Measurements from ENCODE around the gene MATN3.

The MATN3 gene

GRCh38 chr2:20035955-20036666, 23.6 kb upstream of the MATN3 start:
- TF ChIP-seq, protein P1, sequence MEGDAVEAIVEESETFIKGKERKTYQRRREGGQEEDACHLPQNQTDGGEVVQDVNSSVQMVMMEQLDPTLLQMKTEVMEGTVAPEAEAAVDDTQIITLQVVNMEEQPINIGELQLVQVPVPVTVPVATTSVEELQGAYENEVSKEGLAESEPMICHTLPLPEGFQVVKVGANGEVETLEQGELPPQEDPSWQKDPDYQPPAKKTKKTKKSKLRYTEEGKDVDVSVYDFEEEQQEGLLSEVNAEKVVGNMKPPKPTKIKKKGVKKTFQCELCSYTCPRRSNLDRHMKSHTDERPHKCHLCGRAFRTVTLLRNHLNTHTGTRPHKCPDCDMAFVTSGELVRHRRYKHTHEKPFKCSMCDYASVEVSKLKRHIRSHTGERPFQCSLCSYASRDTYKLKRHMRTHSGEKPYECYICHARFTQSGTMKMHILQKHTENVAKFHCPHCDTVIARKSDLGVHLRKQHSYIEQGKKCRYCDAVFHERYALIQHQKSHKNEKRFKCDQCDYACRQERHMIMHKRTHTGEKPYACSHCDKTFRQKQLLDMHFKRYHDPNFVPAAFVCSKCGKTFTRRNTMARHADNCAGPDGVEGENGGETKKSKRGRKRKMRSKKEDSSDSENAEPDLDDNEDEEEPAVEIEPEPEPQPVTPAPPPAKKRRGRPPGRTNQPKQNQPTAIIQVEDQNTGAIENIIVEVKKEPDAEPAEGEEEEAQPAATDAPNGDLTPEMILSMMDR (conservative IDR thresholded peaks at IDR 0.05; ENCODE audit: low read depth, low read length) = no peak
- H3K4me3 ChIP-seq (ENCODE audit: low read length) = no peak overlapping the region
- no peak for DNase-seq (ENCODE audit: low read depth)

GRCh38 chr2:20034821-20035220, 22.4 kb upstream of the MATN3 start:
- H3K4me3 ChIP-seq (ENCODE audit: low read length) = no peak overlapping the region
- no peak for DNase-seq (ENCODE audit: low read depth)
- TF ChIP-seq, protein P1 (conservative IDR thresholded peaks at IDR 0.05; ENCODE audit: low read depth, low read length) = no peak

DNA sequence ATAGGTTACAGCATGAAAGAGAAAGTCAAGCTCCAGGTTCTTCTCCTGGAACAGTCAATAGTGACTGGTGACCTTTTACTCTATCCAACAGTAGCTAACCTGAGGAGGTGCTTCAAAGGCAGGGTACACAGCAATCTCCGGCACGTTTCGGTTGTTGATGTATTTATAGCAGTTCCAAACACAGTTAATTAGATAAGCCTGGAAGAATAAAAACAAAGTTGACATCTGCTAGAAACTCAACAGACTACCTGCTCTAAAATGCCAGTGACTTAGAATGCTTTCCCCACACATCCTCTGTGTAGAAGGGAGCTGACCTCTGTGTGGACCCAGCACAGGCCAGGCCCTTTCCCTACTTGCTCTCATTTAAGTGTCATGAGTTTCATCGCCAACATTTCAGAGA, 21.8 kb upstream of the MATN3 start:
- H3K4me3 ChIP-seq (ENCODE audit: low read length) = no peak overlapping the region
- TF ChIP-seq, protein P1 (conservative IDR thresholded peaks at IDR 0.05; ENCODE audit: low read depth, low read length) = no peak
- DNase-seq (ENCODE audit: low read depth) = no peak

- DNase-seq (ENCODE audit: low read depth) = no peak
- no peak overlapping the region for H3K4me3 ChIP-seq (ENCODE audit: low read length)
- TF ChIP-seq, protein P1 (conservative IDR thresholded peaks at IDR 0.05; ENCODE audit: low read depth, low read length) = no peak
Measured at GRCh38 chr2:20033322-20033721, 20.9 kb upstream of the MATN3 start.

GRCh38 chr2:20030224-20030623, 17.8 kb upstream of the MATN3 start:
- DNase-seq (ENCODE audit: low read depth) = no peak
- TF ChIP-seq, protein P1 (conservative IDR thresholded peaks at IDR 0.05; ENCODE audit: low read depth, low read length) = no peak
- no peak overlapping the region for H3K4me3 ChIP-seq (ENCODE audit: low read length)

GRCh38 chr2:20027705-20028434, 15.4 kb upstream of the MATN3 start:
- H3K4me3 ChIP-seq (ENCODE audit: low read length) = no peak overlapping the region
- peak; percentile 69 for DNase-seq (ENCODE audit: low read depth)
- TF ChIP-seq, protein P1 (conservative IDR thresholded peaks at IDR 0.05; ENCODE audit: low read depth, low read length) = no peak

- DNase-seq (ENCODE audit: low read depth) = no peak
- H3K4me3 ChIP-seq (ENCODE audit: low read length) = no peak overlapping the region
- TF ChIP-seq, protein P1 (conservative IDR thresholded peaks at IDR 0.05; ENCODE audit: low read depth, low read length) = no peak
Measured at GRCh38 chr2:20027260-20027677, 14.8 kb upstream of the MATN3 start.
